Neutrophil (primary cell): ENCODE data around the gene RNF13.
A peak's percentile ranks its signal among the peaks of the same experiment; 100 is the strongest.

Experiments used
- H3K27ac ChIP-seq: fragments of 200-600 bp; sonication (generic); 2 replicates; pipeline ENCODE4 v1.5.1; 2016; ENCODE audit warnings: mild to moderate bottlenecking, moderate library complexity
- H3K27me3 ChIP-seq: fragments of 200-600 bp; sonication (generic); 2 replicates; pipeline ENCODE4 v1.6.0; 2016; ENCODE audit warnings: mild to moderate bottlenecking
- H3K36me3 ChIP-seq: fragments of 200-600 bp; sonication (generic); 2 replicates; pipeline ENCODE4 v1.5.1; 2017
- H3K4me1 ChIP-seq, 2 experiments: fragments of 200-600 bp in 1 of 2; sonication (generic) in 1 of 2; 1 replicate in 1 of 2; 2 replicates in 1 of 2; pipeline versions ENCODE4 v1.5.1 to v1.6.1; 2013 to 2016; ENCODE audit warnings: low read depth in 1 of 2, low read length in 1 of 2, mild to moderate bottlenecking in 1 of 2, moderate library complexity in 1 of 2; ENCODE audit not compliant: control insufficient read depth in 1 of 2, insufficient read depth in 1 of 2
- H3K4me3 ChIP-seq, 2 experiments: fragments of 200-600 bp in 1 of 2; sonication (generic) in 1 of 2; 1 replicate in 1 of 2; 2 replicates in 1 of 2; pipeline ENCODE4 v1.5.1; 2013 to 2016; ENCODE audit warnings: low read depth in 1 of 2, low read length in 1 of 2, mild to moderate bottlenecking in 1 of 2, moderate library complexity in 1 of 2
- H3K9me3 ChIP-seq: fragments of 200-600 bp; sonication (generic); 2 replicates; pipeline ENCODE4 v1.5.1; 2016
- TF ChIP-seq, protein P1 (sequence below): fragments of 200-600 bp; sonication (generic); IDR thresholded peaks from 2 replicates; pipeline ENCODE4 v1.5.1; 2016; ENCODE audit warnings: antibody characterized with exemption

Gene RNF13

GRCh38 chr3:149801195-149801594, 11.8 kb upstream of the RNF13 start:
- Histone ChIP-seq H3K4me3 (no peak overlapping the region), H3K9me3 (no peaks in the 10 kb centered on the region), H3K27ac (no peak overlapping the region), H3K4me1 (no peaks in the 10 kb centered on the region), H3K36me3 (no peaks in the 10 kb centered on the region), H3K27me3 (no peaks in the 10 kb centered on the region)
- TF ChIP-seq, protein P1, sequence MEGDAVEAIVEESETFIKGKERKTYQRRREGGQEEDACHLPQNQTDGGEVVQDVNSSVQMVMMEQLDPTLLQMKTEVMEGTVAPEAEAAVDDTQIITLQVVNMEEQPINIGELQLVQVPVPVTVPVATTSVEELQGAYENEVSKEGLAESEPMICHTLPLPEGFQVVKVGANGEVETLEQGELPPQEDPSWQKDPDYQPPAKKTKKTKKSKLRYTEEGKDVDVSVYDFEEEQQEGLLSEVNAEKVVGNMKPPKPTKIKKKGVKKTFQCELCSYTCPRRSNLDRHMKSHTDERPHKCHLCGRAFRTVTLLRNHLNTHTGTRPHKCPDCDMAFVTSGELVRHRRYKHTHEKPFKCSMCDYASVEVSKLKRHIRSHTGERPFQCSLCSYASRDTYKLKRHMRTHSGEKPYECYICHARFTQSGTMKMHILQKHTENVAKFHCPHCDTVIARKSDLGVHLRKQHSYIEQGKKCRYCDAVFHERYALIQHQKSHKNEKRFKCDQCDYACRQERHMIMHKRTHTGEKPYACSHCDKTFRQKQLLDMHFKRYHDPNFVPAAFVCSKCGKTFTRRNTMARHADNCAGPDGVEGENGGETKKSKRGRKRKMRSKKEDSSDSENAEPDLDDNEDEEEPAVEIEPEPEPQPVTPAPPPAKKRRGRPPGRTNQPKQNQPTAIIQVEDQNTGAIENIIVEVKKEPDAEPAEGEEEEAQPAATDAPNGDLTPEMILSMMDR, result no peak

DNA sequence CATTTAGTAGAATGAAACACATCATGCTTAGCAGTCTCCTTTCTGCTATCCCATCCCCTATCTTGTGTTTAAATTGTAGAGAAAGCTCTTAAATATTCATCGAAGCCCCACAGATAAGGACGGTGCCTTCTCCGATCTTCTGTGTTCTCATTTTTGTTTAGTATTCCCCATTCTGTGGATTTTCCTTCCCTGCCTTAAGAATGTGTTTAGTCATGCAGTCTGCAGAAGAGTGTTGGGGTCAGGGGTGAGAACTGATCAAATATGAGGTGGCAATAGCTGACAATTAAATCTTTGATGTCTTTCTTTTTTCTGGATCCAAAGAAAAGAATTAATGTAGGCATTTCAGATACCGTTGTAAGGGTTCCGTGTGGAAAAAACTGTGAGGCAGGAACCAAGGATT, 11.4 kb upstream of the RNF13 start:
- no peak overlapping the region for H3K27ac ChIP-seq
- TF ChIP-seq, protein P1, result no peak
- no peak overlapping the region for H3K4me3 ChIP-seq
- no peaks in the 10 kb centered on the region for H3K9me3 ChIP-seq
- no peaks in the 10 kb centered on the region for H3K27me3 ChIP-seq
- H3K36me3 ChIP-seq, result no peaks in the 10 kb centered on the region
- H3K4me1 ChIP-seq, result no peaks in the 10 kb centered on the region

DNA sequence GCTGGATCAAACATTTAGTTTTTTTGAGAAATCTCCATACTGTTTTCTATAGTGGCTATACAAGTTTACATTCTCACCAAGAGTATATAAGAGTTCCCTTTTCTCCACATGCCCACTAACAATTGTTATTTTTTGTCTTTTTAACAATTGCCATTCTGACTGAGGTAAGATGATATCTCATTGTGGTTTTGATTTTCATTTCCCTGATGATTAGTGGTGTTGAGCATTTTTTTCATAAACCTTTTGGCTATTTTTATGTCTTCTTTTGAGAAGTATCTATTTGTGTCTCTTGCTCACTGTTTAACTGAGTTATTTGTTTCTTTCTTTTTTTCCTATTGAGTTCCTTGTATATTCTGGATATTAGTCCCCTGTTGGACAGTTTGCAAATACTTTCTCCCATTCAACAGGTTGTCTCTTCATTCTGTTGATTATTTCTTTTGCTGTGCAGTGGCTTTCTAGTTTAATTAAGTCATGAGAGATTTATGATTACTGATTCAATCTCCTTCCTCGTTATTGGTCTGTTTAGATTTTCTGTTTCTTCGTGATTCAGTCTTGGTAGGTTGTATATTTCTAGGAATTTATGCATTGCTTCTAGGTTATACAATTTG, 6.7 kb upstream of the RNF13 start:
- H3K27me3 ChIP-seq, result no peaks in the 10 kb centered on the region
- H3K9me3 ChIP-seq, result no peaks in the 10 kb centered on the region
- H3K36me3 ChIP-seq, result no peaks in the 10 kb centered on the region
- H3K4me1 ChIP-seq, result peaks cover 0 to 6% of the 10 kb centered on the region in 2 experiments
- TF ChIP-seq, protein P1, result no peak
- no peak overlapping the region for H3K4me3 ChIP-seq
- H3K27ac ChIP-seq, result no peak overlapping the region

- TF ChIP-seq, protein P1, result peak; percentile 72
- H3K4me1 ChIP-seq, result peaks cover 10 to 16% of the 10 kb centered on the region in 2 experiments
- no peaks in the 10 kb centered on the region for H3K36me3 ChIP-seq
- H3K9me3 ChIP-seq, result no peaks in the 10 kb centered on the region
- H3K4me3 ChIP-seq, result no peak overlapping the region
- no peak overlapping the region for H3K27ac ChIP-seq
- H3K27me3 ChIP-seq, result no peaks in the 10 kb centered on the region
These were observed 4.7 kb upstream of the RNF13 start for GRCh38 chr3:149808209-149808829.

DNA sequence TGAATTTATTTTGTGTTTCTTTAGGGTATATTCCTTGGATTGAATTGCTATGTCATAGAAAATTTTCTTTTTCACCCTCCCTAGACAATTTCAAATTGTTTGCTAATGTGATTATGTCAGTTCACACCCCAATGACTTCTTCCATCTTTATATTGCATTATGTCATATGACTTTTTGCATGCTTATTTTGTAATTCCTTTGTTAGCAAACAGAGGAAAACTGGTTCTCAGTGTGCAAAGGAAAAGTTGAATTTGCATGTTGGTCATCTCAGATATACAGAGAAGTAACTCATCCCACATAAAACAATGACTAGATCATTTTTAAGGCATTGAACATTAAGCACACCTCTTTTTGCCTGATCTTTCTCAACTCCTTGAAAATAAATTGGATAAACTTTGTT, 3.3 kb upstream of the RNF13 start:
- Histone ChIP-seq H3K27me3 (no peaks in the 10 kb centered on the region), H3K4me3 (no peak overlapping the region), H3K27ac (no peak overlapping the region), H3K4me1 (peaks cover 16 to 19% of the 10 kb centered on the region in 2 experiments), H3K36me3 (no peaks in the 10 kb centered on the region), H3K9me3 (no peaks in the 10 kb centered on the region)
- TF ChIP-seq, protein P1, result no peak
